Thyroid gland (tissue), 4 donors: ENCODE results near the gene ANXA2R. TPM values are rescaled to one million over a fixed set of nuclear protein-coding genes. Genes with fewer than 3 reads are reported as not detected.

Experiments used
- DNase-seq, 2 donors: peaks; one replicate each; pipeline ENCODE4 v3.0.0-alpha.2; 2019
- H3K27ac ChIP-seq, 3 donors: fragments of 200-600 bp; sonication (generic); 1 replicate in 2 of 3; 2 replicates in 1 of 3; pipeline ENCODE4 v1.5.1; 2016 to 2019; ENCODE audit warnings: mild to moderate bottlenecking in 1 of 3, moderate library complexity in 1 of 3
- H3K27me3 ChIP-seq: fragments of 200-600 bp; sonication (generic); one replicate; pipeline ENCODE4 v1.5.1; 2019
- H3K36me3 ChIP-seq, 2 donors: fragments of 200-600 bp; sonication (generic); one replicate each; pipeline ENCODE4 v1.5.1; 2016 to 2019
- H3K4me1 ChIP-seq, 2 donors: fragments of 200-600 bp; sonication (generic); one replicate each; pipeline ENCODE4 v1.5.1; 2017 to 2019
- H3K4me3 ChIP-seq, 3 donors: fragments of 200-600 bp; sonication (generic); replicated peaks in 1 of 3; 1 replicate in 2 of 3; 2 replicates in 1 of 3; pipeline ENCODE4 v1.5.1; 2016; ENCODE audit warnings: mild to moderate bottlenecking in 1 of 3
- H3K9me3 ChIP-seq: fragments of 200-600 bp; sonication (generic); one replicate; pipeline ENCODE4 v1.5.1; 2017
- POLR2A ChIP-seq, 2 donors: fragments of 450-650 bp; IDR thresholded peaks; one replicate each; pipeline ENCODE4 v1.6.1; 2017; ENCODE audit warnings: antibody characterized with exemption in 2 of 2, mild to moderate bottlenecking in 2 of 2, moderate library complexity in 1 of 2
- WGBS, 2 donors: methylation state at CpG; one replicate each; pipeline ENCODE4 v1.1.5; 2017; 5-methylcytosine and 5-hydroxymethylcytosine counted together
- intact Hi-C: fragments of 100-400 bp; cut with DNase I; formaldehyde crosslinking; loops from one replicate; pipeline ENCODE4 v1.15.1; 2023
- total RNA-seq, 4 donors: library from RNA; depleted of rRNA; stranded (reverse); fragments of >200 nt; gene quantifications; one replicate each; pipeline ENCODE4 v1.2.3, GENCODE V29; 2016
- TF ChIP-seq, protein P1 (sequence below), 6 experiments: fragments of 200-600 bp in 3 of 6; fragments of 450-650 bp in 3 of 6; sonication (generic) in 3 of 6; IDR thresholded peaks; one replicate each; pipeline ENCODE4 v1.5.1; 2016 to 2019; ENCODE audit warnings: antibody characterized with exemption in 6 of 6, mild to moderate bottlenecking in 2 of 6, inconsistent platforms in 1 of 6, moderate library complexity in 1 of 6

The ANXA2R gene
- total RNA-seq, 4 donors from 2014 or later, result 1.2 to 6.3 (median 4.0) TPM

DNA sequence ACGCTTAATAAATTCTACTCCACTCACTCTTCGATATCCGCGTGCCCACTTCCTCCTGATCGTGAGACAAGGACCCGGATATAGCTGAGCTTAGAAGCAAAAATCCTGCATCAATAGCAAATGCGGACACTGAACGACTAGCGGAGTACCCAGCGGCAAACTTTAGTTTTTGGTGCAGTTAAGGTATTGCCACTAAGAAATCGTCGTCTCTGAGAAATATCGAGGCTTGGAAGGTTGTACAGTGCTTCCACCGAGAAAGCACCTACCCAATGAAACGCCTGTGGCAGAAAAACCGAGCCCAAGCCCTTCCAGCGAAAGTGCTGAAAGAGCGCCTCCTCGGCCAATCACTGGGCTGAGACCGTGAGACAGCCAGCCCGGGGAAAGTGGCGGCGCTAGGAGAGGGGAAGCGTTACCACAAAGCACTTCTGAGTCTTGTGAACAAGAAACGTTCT is 32.2 kb downstream of the ANXA2R start:
- peak in 1 of 2 donors; percentile 17 for DNase-seq
- H3K27ac ChIP-seq, result peak overlapping the region; percentile 61 to 78 (median 64)
- intact Hi-C loops, result no loop called here
- WGBS, 2 donors, result 4% methylated on average over 14 to 25 of the region's 25 CpGs
- no peak for TF ChIP-seq POLR2A (IDR thresholded peaks at IDR 0.05)
- TF ChIP-seq, protein P1, sequence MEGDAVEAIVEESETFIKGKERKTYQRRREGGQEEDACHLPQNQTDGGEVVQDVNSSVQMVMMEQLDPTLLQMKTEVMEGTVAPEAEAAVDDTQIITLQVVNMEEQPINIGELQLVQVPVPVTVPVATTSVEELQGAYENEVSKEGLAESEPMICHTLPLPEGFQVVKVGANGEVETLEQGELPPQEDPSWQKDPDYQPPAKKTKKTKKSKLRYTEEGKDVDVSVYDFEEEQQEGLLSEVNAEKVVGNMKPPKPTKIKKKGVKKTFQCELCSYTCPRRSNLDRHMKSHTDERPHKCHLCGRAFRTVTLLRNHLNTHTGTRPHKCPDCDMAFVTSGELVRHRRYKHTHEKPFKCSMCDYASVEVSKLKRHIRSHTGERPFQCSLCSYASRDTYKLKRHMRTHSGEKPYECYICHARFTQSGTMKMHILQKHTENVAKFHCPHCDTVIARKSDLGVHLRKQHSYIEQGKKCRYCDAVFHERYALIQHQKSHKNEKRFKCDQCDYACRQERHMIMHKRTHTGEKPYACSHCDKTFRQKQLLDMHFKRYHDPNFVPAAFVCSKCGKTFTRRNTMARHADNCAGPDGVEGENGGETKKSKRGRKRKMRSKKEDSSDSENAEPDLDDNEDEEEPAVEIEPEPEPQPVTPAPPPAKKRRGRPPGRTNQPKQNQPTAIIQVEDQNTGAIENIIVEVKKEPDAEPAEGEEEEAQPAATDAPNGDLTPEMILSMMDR (IDR thresholded peaks at IDR 0.05), result no peak
- peaks cover 36% of the 10 kb centered on the region for H3K27me3 ChIP-seq
- no peaks in the 10 kb centered on the region for H3K9me3 ChIP-seq
- H3K4me1 ChIP-seq, result peaks cover 0 to 7% of the 10 kb centered on the region in 2 donors
- H3K4me3 ChIP-seq, result peak overlapping the region in 2 of 3 donors; percentile 6 to 21
- H3K36me3 ChIP-seq, result no peaks in the 10 kb centered on the region

DNA sequence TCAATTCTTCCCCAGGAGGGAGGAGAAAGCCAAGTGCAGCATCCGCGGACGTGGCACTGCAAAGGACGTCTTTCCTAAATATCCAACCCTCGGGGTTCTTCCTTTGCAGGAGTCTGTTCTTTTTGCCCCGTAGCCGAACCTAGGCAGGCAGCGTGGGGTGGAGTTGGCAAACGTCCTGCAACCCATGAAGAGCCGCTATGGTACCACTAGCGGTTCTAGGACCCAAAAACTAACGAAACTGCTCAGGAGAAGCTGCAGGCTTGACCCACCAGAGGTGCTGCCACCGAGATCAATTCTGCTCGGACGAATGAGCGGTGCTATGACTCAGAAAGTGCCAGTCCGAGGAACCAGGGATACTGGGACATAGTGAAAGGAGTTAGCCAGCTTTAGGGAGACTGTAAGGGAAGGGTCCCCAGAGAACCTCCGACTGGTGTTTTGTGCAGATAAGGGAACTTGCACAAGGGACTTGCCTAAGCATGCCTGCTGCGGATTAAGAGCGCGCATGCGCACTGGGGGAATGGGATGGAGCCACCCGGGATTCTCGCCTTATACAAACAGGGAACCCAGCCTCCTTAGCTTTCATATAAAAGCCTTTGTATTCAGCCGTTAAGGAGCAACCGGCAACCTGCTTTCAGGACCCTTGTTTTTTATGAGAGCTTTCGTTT is 32.7 kb downstream of the ANXA2R start:
- Histone ChIP-seq H3K9me3 (no peaks in the 10 kb centered on the region), H3K4me3 (peak overlapping the region in 2 of 3 donors; percentile 21 to 31), H3K27me3 (peaks cover 36% of the 10 kb centered on the region), H3K4me1 (peaks cover 0 to 7% of the 10 kb centered on the region in 2 donors), H3K27ac (peak overlapping the region; percentile 61 to 78 (median 64)), H3K36me3 (no peaks in the 10 kb centered on the region)
- WGBS, 2 donors, result 4 to 6% methylated on average over 27 of the region's 27 CpGs
- intact Hi-C loops, result no loop called here
- peak in 1 of 2 donors; percentile 35 for DNase-seq
- no peak for TF ChIP-seq POLR2A (IDR thresholded peaks at IDR 0.05)
- TF ChIP-seq, protein P1 (IDR thresholded peaks at IDR 0.05), result no peak

DNA sequence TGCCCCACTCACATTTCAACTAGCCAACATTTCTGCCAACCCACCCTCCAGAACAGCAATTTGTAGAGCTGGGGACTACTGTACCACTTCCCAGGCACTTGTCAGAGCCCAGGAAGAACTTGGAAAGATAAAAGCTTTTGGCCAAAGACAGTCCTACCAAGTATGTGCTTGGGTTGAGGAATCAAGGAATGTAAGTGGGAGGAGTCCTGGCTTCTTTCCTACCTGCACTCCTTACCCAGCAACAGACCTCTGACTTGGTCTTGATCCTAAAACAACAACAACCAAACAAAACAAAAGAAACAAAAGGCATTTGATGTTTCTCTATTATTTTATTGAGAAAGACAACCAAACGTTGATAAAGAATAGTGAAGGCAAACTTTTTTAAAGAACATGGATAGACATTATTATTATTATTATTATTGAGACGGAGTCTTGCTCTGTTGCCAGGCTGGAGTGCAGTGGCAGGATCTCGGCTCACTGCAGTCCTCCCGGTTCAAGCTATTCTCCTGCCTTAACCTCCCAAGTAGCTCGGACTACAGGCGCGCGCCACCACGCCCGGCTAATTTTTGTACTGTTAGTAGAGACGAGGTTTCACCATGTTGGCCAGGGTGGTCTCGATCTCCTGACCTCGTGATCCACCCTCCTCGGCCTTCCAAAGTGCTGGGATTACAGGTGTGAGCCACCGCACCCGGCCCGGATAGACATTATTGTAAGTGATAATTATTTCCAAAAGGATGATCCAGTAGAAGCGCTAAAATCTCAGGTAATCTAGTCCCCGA is 33.5 kb downstream of the ANXA2R start:
- 69 to 77% methylated on average over 19 of the region's 19 CpGs for WGBS, 2 donors
- no peak for DNase-seq
- Histone ChIP-seq H3K27ac (peak overlapping the region in 1 of 3 donors; percentile 78), H3K4me3 (no peak overlapping the region), H3K27me3 (peaks cover 36% of the 10 kb centered on the region), H3K9me3 (no peaks in the 10 kb centered on the region), H3K4me1 (peaks cover 0 to 7% of the 10 kb centered on the region in 2 donors), H3K36me3 (no peaks in the 10 kb centered on the region)
- intact Hi-C loops, result no loop called here
- TF ChIP-seq, protein P1 (IDR thresholded peaks at IDR 0.05), result no peak
- TF ChIP-seq POLR2A (IDR thresholded peaks at IDR 0.05), result no peak

DNA sequence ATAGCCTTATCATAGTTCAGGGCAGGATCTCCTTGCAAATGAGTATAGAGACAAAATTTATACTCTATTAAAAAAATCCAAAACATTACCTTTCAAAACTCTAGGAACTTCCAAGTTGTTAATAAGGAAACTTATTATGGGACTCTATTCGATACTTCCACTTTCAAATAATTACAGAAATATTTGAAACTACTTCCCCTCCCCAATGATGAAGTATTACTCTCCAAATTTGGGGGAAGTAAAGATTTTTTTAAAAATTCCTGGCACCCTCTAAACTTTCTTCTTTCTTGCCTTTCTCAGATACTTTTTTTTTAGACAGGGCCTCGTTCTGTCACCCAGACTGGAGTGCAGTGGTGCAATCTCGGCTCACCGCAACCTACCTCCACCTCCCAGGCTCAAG is 35.1 kb downstream of the ANXA2R start:
- 86 to 89% methylated on average over 4 of the region's 4 CpGs for WGBS, 2 donors
- Histone ChIP-seq H3K36me3 (no peaks in the 10 kb centered on the region), H3K27ac (no peak overlapping the region), H3K27me3 (peaks cover 38% of the 10 kb centered on the region), H3K4me1 (peaks cover 0 to 7% of the 10 kb centered on the region in 2 donors), H3K9me3 (no peaks in the 10 kb centered on the region), H3K4me3 (no peak overlapping the region)
- DNase-seq, result no peak
- TF ChIP-seq, protein P1 (IDR thresholded peaks at IDR 0.05), result no peak
- no peak for TF ChIP-seq POLR2A (IDR thresholded peaks at IDR 0.05)
- intact Hi-C loops, result no loop called here

DNA sequence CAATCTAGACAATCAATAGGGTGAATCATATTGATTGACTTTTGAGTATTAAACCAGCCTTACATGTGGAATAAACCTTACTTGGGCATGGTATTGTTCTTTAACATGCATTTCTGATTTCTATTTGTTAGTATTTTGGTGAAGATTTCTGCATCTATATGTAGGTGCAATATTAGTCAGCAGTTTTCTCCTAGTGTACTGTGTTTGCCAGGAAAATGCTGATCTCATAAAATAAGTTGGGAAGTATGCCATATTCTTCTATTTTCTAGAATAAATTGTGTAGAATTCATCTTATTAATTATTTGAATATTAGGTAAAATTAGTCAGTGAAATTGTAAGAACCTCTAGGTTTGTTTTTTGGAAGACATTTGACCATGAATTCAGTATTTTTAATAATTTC is 38.4 kb downstream of the ANXA2R start:
- Histone ChIP-seq H3K4me1 (no peaks in the 10 kb centered on the region), H3K27ac (no peak overlapping the region), H3K27me3 (peaks cover 33% of the 10 kb centered on the region), H3K4me3 (no peak overlapping the region), H3K36me3 (no peaks in the 10 kb centered on the region), H3K9me3 (no peaks in the 10 kb centered on the region)
- no peak for TF ChIP-seq POLR2A (IDR thresholded peaks at IDR 0.05)
- TF ChIP-seq, protein P1 (IDR thresholded peaks at IDR 0.05), result no peak
- intact Hi-C loops, result no loop called here
- no peak for DNase-seq
